NCI-H146 treated with DMSO at 0.1 percent for 48 hours (cell line): Measurements from ENCODE around the gene MUC20.
"Not testable (repeated sequence)": the region's sequence is repeated elsewhere in the genome, so short reads cannot be mapped to it uniquely, and the experiment has no call there.

Source experiments
- DNase-seq: peaks from one replicate; lab custom pipeline; 2025; ENCODE audit not compliant: unreplicated experiment; lab: John Stamatoyannopoulos, UW

Gene MUC20

GRCh38 chr3:195692781-195693427 is 27.9 kb upstream of the MUC20 start:
- no peak for DNase-seq

- no peak for DNase-seq
Measured at GRCh38 chr3:195693428-195694216, 27.2 kb upstream of the MUC20 start.

- DNase-seq: not testable (repeated sequence)
Measured at GRCh38 chr3:195694217-195695076, 26.3 kb upstream of the MUC20 start.

GRCh38 chr3:195696632-195697278 is 24.0 kb upstream of the MUC20 start:
- no peak for DNase-seq

GRCh38 chr3:195697582-195698324 is 23.0 kb upstream of the MUC20 start:
- no peak for DNase-seq

- DNase-seq: no peak
Measured at GRCh38 chr3:195698325-195698646, 22.5 kb upstream of the MUC20 start.

DNA sequence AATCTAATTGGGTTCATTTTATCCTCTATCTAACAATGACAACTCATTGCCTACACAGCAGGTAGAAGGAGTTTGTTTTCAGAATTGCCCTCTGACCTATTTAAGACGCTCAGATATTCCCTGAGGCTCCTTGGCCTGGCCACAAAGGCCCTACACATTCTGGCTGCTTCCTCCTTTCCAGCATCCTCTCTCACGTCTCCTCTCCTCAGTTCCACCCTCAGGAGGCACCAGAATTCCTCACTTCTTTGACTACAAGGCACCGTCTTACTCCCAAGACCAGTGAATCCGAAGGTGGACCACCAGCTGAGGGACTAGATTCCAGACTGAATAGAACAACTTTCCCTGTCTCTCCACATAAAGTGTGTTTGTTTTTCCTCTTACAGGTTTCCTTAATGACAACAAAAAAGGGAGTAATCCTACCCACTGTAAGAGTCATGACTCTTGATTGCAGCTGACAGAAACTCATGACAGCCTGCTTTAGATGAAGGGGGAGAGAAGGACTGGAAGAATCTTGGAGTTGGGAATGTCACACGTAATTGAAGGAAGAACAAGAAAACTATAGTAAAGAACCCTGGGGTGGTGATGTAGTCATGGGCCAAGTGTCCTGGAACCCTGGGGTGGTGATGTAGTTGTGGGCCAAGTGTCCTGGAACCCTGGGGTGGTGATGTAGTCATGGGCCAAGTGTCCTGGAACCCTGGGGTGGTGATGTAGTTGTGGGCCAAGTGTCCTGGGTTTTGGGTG is 22.0 kb upstream of the MUC20 start:
- no peak for DNase-seq

- no peak for DNase-seq
Measured at GRCh38 chr3:195699388-195699771, 21.4 kb upstream of the MUC20 start.

DNA sequence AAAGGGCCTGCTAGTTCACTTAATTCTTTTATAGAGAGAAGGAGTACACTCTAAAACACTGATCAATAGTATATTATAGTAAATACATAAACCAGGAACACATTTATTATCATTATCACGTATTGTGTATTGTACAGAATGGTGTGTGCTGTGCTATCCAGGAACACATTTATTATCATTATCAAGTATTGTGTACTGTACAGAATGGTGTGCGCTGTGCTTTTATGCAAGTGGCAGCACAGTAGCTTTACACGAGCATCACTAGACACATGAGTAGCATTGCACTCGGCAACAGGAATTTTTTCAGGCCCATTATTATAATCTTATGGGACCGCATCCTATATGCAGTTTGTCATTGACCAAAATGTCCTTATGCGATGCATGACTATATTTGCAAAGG is 20.9 kb upstream of the MUC20 start:
- DNase-seq: no peak

GRCh38 chr3:195700319-195700718 is 20.5 kb upstream of the MUC20 start:
- DNase-seq: no peak

DNA sequence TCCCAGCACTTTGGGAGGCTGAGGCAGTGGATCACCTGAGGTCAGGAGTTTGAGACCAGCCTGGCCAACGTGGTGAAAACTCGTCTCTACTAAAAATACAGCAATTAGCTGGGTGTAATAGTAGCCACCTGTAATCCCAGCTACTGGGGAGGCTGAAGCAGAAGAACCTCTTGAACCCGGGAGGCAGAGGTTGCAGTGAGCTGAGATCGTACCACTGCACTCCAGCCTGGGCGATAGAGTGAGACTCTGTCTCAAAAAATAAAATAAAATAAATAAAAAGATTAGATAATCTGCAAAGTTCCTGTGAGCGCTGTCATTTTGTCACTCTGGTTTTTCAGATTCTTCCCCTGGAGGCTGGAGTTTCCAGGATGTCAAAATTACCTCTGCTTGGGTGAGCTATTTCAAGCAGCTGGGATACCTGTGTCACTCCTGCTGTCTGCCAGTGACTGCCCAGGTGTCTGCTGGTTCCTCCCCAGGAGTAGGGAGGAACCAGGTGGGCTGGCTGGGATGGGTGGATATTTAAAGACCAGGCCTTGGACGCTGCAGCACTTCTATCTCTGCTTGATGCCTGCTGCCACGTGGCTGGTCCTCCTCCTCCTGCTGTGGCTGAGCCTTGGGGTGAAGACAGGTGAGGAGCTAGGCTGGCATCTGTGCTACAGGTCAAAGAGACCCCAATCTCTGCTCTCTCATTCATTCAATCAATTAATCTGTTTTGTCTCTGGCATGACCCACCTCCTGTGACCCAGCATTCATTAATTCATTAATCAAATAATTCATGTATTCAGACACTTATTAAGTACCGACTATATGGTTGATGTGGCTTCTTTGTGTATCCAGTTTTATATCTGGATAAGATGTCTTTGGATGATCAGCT is 19.5 kb upstream of the MUC20 start:
- no peak for DNase-seq

DNA sequence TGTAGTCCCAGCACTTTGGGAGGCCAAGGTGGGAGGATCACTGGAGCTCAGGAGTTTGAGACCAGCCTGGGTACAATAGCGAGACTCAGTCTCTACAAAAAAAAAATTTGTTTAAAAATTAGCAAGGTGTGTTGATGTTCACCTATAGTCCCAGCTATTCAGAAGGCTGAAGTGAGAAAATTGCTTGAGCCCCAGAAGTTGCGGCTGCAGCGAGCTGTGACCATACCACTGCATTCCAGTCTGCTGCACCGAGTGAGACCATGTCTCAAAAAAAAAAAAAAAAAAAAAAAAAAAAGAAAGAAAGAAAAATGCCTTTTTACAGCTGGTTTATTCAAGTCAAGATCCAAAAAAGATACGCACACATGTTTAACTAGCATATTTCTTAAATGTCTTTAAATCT is 17.0 kb upstream of the MUC20 start:
- DNase-seq: no peak

DNA sequence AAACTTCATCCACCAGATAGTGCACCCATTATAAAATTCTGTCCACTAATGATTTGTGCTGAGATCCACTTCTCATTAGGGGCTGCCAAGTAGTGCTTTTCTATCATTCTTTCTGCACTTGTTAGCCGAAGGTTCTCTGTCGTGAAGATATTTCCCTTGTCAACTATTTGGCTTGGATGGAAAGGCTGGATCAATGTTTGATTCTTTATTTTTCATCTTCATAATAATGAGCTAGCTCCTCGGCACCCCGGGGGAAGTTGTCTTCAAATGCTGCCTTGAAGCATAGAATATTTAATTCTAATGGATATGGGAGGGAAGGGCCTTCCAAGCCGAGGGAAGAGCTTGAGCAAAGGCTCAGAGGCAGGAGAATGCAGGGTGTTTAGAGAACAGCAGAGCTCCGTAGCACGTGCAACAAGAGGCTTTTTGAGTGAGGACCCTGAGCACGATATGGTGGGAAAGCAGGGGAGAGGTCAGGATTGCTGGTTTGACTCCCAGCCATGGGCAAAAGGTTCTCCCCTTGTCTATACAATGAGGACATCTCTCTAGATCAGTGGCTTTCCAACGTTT is 16.3 kb upstream of the MUC20 start:
- no peak for DNase-seq

DNA sequence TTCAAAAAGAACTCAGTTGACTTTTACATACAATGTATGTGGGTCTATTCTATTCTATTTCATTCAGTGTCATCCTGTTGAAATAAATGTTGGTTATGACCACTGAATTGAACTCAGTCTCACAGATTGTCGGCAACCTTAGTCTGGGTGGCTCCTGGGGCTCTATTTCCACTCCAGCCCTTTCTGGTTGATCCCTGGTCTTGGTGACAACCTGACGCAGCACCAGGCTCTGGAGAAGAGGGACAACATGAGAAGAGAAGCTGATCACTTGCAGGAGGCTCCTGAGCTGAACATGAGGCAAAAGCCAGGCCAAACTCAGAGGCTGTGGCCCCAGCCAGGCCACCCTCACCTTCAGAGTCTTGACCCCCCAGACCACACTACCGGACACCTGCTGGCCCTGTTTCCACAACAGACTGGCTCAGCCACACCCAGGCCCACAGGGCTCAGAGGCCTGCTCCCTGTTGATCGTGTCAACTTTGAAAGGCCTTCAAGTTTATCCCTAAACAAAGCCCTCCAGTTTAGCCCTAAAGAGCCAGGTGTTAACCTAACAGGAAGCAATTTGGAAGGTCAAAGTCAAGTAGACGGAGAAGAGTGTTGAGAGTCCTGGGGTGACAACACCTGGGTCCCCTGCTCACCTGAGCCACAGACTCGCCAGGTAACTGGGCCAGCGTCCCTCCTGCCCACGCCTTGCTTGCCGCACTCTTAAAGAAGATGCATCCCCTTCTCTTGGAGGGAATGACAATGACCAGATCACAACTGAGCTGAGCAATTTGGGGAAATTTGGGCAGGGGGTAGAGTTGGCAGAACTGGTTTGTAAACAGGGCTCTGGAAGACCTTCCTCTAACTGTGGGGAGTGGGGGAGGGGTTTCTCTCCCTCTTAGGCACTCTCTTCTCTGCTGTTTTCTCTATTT is 15.4 kb upstream of the MUC20 start:
- DNase-seq: no peak

GRCh38 chr3:195708061-195708460 is 12.7 kb upstream of the MUC20 start:
- DNase-seq: no peak

- DNase-seq: no peak
Measured at GRCh38 chr3:195708626-195709481, 11.9 kb upstream of the MUC20 start.

GRCh38 chr3:195709676-195710085 is 11.1 kb upstream of the MUC20 start:
- DNase-seq: no peak
